GM12875 (cell line): Measurements from ENCODE around the gene SYT13.

ENCODE experiments used
- H3K4me3 ChIP-seq: one replicate; pipeline ENCODE4 v1.5.1; 2011; ENCODE audit warnings: low read depth, low read length, control low read depth
- TF ChIP-seq, protein P1 (sequence below): IDR thresholded peaks from 2 replicates; pipeline ENCODE4 v1.5.1; 2011; ENCODE audit warnings: low read depth, mild to moderate bottlenecking, control low read depth, inconsistent platforms, low read length, moderate library complexity, borderline replicate concordance; ENCODE audit not compliant: insufficient read depth

Gene SYT13

DNA sequence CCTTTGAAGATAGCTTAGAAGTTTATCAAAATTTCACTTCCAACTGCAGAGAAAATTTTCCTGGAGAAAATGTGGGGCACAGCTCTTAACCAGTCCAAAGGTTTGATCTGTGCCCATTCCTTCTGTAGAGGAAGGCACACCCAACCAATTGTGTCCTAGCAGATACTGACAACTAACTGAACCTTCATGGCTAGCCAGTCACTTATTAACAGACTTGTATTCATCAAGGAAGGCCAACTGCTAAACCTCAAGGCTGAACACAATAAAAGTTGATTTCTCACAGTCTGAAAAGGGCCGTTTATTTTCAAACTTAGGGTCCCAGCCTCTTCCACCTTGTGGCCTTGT is 19.5 kb downstream of the SYT13 start:
- TF ChIP-seq, protein P1, sequence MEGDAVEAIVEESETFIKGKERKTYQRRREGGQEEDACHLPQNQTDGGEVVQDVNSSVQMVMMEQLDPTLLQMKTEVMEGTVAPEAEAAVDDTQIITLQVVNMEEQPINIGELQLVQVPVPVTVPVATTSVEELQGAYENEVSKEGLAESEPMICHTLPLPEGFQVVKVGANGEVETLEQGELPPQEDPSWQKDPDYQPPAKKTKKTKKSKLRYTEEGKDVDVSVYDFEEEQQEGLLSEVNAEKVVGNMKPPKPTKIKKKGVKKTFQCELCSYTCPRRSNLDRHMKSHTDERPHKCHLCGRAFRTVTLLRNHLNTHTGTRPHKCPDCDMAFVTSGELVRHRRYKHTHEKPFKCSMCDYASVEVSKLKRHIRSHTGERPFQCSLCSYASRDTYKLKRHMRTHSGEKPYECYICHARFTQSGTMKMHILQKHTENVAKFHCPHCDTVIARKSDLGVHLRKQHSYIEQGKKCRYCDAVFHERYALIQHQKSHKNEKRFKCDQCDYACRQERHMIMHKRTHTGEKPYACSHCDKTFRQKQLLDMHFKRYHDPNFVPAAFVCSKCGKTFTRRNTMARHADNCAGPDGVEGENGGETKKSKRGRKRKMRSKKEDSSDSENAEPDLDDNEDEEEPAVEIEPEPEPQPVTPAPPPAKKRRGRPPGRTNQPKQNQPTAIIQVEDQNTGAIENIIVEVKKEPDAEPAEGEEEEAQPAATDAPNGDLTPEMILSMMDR = no peak
- no peak overlapping the region for H3K4me3 ChIP-seq

DNA sequence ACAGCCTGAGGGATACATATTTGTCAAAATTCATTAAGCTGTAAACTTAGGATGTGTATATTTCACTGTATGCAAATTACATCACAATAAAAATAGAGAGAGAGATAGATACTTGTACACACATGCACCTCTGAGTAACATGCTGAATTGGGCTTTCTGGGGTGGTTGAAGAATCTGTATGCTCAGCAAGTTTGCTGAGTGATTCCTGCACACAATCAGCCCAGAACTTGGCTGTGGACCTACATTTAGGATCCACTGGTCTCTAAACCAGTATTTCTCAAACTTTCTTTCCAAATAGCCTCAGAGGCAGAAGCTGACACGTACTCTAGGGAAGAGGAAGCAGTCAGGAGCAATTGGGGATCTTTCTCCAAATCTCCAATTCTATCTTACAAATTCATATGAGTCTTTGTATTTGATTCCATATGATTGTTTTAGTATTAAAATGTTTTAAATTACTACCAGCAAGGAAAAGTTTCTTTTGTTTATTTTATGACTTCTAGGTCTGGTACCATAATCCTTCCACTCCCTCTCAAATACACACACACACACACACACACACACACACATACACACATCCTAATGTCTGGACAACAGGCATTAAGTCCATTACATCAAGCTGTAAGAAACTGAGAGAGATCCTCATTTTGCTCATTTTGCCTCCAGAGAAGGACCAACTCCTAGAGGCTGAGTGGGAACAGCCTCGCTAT is 20.0 kb downstream of the SYT13 start:
- TF ChIP-seq, protein P1 = no peak
- H3K4me3 ChIP-seq = no peak overlapping the region

DNA sequence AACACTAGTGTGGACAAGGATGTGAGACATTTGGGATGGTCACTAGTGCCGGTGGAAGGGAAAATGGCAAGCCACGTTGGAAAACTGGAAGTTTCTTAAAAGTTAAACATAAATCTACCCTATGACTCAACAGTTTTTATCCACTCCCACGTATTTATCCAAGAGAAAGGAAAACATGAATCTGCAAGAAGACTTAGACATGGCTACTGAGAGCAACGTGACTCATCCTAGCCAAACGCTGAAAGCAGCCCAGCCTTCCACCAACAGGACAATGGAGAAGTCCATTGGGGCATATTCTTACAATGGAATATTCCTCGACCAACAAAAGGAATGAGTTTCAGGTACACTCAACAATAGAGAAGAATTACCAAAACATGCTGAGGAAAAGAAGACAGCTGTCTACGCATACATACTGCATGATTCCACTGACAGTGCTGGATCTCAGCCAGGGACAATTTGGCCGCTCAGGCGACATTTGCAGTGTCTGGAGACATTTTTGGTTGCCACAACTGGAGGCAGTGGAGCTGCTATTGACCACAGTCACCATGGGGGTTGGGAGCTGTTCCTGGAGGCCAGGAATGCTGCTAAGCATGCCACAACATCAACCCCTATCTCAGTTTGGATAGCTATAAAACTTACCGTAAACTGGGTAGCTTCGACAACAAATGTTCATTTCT is 21.2 kb downstream of the SYT13 start:
- TF ChIP-seq, protein P1 = no peak
- H3K4me3 ChIP-seq = no peak overlapping the region

DNA sequence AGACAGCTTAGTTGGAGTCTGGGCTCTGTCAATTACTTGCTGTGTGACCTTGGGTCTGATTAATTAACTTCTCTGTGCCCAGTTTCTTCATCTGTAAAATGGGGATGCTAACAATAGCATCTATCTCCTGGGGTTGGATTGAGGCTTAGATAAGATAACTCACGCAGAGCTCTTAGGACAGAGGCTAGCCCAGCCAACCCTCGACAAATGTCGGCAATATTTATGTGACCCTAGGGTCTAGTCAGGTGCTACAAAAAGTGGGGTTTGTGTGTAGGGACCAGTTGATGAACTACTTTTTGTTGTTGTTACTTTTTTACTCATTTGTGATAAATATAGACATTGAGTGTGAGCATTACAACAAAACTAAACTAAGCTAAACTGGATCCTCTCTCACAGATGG is 22.4 kb downstream of the SYT13 start:
- no peak overlapping the region for H3K4me3 ChIP-seq
- TF ChIP-seq, protein P1 = no peak

DNA sequence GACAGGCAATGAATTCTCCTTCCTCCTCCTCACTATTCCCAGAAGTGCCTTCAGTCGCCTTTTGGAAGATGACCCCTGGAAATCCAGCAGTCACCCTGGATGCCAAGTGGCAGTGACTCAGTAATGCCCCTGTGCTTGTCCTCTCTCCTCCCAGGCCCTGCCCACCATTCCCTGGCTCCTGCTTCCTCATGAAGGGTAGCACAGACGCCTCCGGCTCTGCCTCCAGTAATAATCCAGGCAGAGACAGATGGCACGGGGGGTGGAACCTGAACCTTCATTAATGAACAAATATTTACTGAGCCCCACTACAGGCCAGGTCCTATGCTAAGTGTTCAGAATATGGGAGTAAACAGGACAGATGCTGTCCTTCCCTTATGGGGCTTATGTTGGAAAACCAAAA is 23.2 kb downstream of the SYT13 start:
- H3K4me3 ChIP-seq = no peak overlapping the region
- TF ChIP-seq, protein P1 = no peak

DNA sequence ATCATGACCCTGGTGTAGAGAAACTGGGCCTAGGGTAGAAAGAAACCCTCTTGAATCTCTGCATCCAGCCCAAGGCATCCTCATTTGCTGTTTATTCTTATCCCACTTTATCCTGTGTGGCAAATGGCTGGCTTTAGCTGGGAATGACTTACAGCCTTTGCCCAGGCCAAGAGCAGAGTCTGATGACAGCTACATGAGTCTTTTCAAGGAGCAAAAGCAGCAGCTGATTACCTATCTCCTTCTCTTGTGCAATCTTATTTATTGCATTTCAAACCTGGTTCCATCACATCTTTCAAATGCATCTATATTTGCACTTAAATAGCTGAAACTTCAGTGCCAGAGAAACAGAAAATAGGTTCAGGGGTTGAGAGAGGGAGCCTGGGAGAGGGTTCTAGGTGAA is 26.1 kb downstream of the SYT13 start:
- no peak overlapping the region for H3K4me3 ChIP-seq
- TF ChIP-seq, protein P1 = no peak

DNA sequence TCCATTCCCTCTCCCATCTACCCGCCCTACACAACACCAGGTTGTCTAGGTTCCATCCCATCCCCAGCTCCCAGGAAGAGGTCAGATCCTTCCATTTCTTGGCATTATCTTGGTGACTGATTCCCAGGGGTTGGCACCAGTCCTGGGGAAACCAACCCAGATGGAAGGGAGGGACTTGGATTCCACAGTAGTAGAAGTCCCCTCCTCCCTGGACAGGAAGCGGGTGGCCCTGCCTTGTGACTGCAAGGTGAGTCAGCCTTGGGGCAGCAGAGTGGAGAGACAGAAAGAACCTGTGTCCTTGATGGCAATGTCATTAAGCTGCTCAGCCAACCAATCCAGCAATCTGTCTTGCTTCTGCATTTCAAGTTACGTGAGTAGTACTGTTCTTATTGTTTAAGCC is 26.5 kb downstream of the SYT13 start:
- no peak overlapping the region for H3K4me3 ChIP-seq
- TF ChIP-seq, protein P1 = no peak
